ENCODE results near the gene UHMK1.
"Not testable (repeated sequence)": the region's sequence is repeated elsewhere in the genome, so short reads cannot be mapped to it uniquely, and the experiment has no call there.

Gene UHMK1

GRCh38 chr1:162497723-162498495 lies at the start of gene UHMK1:
Gene UHMK1 (plus strand): TSS chr1:162497818. CDS start chr1:162498001, 183 bp downstream.
- peak; percentile 87 for DNase-seq

- not testable (repeated sequence) for DNase-seq
Observed at GRCh38 chr1:162454361-162454760, 43.3 kb upstream of the UHMK1 start.

- DNase-seq = no peak
Observed at GRCh38 chr1:162456323-162456722, 41.3 kb upstream of the UHMK1 start.

- DNase-seq = no peak
Observed at GRCh38 chr1:162458236-162458635, 39.4 kb upstream of the UHMK1 start.

- not testable (repeated sequence) for DNase-seq
Observed at GRCh38 chr1:162462425-162462824, 35.2 kb upstream of the UHMK1 start.

- no peak for DNase-seq
Observed at GRCh38 chr1:162463021-162463420, 34.6 kb upstream of the UHMK1 start.

GRCh38 chr1:162466797-162467196 lies 30.8 kb upstream of the UHMK1 start:
- no peak for DNase-seq

GRCh38 chr1:162470216-162470615 lies 27.4 kb upstream of the UHMK1 start:
- no peak for DNase-seq

- no peak for DNase-seq
Observed at GRCh38 chr1:162471290-162471853, 26.2 kb upstream of the UHMK1 start.

- no peak for DNase-seq
Observed at GRCh38 chr1:162475089-162475488, 22.5 kb upstream of the UHMK1 start.

GRCh38 chr1:162475539-162476185 lies 22.0 kb upstream of the UHMK1 start:
- DNase-seq = no peak

- DNase-seq = no peak
Observed at GRCh38 chr1:162476620-162477019, 21.0 kb upstream of the UHMK1 start.

GRCh38 chr1:162485236-162485635 lies 12.4 kb upstream of the UHMK1 start:
- DNase-seq = no peak

- no peak for DNase-seq
Observed at GRCh38 chr1:162487241-162487640, 10.4 kb upstream of the UHMK1 start.

- DNase-seq = no peak
Observed at GRCh38 chr1:162488219-162488618, 9.4 kb upstream of the UHMK1 start.

GRCh38 chr1:162495531-162496233 lies 1.9 kb upstream of the UHMK1 start:
- DNase-seq = not testable (repeated sequence)

- no peak for DNase-seq
Observed at GRCh38 chr1:162497104-162497722, 405 bp upstream of the UHMK1 start.

GRCh38 chr1:162498496-162498810 lies 835 bp downstream of the UHMK1 start:
- no peak for DNase-seq

- DNase-seq = no peak
Observed at GRCh38 chr1:162500805-162501204, 3.2 kb downstream of the UHMK1 start.

- DNase-seq = no peak
Observed at GRCh38 chr1:162502077-162502476, 4.5 kb downstream of the UHMK1 start.

- DNase-seq = no peak
Observed at GRCh38 chr1:162502928-162503327, 5.3 kb downstream of the UHMK1 start.

GRCh38 chr1:162527314-162527713 lies 29.7 kb downstream of the UHMK1 start:
- no peak for DNase-seq

GRCh38 chr1:162530307-162530987 lies 32.8 kb downstream of the UHMK1 start:
- no peak for DNase-seq

Data from activated CD4-positive, alpha-beta T cell treated with anti-CD3 and anti-CD28 coated beads, Interleukin-2, amount 50 U/mL, for 1 hour (primary cell).